GM19455 (cell line): ENCODE data around the gene DHRS7.

Source experiments
- ATAC-seq: cut with Tn5 transposase; IDR thresholded peaks from one replicate; pipeline ENCODE4 v1.9.1; 2021; ENCODE audit not compliant: unreplicated experiment

DHRS7 gene

GRCh38 chr14:60164712-60165546 lies at the start of gene DHRS7:
Gene DHRS7 (minus strand): TSS chr14:60165398. CDS start chr14:60165309, 89 bp downstream.
- ATAC-seq = peak; percentile 89

- ATAC-seq = no peak
Observed at GRCh38 chr14:60214415-60215126, 49.4 kb upstream of the DHRS7 start.

GRCh38 chr14:60214003-60214402 lies 48.8 kb upstream of the DHRS7 start:
- ATAC-seq = no peak

GRCh38 chr14:60212503-60213371 lies 47.5 kb upstream of the DHRS7 start:
- ATAC-seq = peak; percentile 94

- ATAC-seq = no peak
Observed at GRCh38 chr14:60211153-60211552, 46.0 kb upstream of the DHRS7 start.

GRCh38 chr14:60210703-60211102 lies 45.5 kb upstream of the DHRS7 start:
- ATAC-seq = no peak

- no peak for ATAC-seq
Observed at GRCh38 chr14:60206837-60207533, 41.8 kb upstream of the DHRS7 start.

GRCh38 chr14:60206249-60206670 lies 41.1 kb upstream of the DHRS7 start:
- ATAC-seq = no peak

GRCh38 chr14:60204843-60205774 lies 39.9 kb upstream of the DHRS7 start:
- peak; percentile 66 for ATAC-seq

- peak; percentile 79 for ATAC-seq
Observed at GRCh38 chr14:60204104-60204842, 39.1 kb upstream of the DHRS7 start.

- ATAC-seq = no peak
Observed at GRCh38 chr14:60199321-60199720, 34.1 kb upstream of the DHRS7 start.

GRCh38 chr14:60197629-60198303 lies 32.6 kb upstream of the DHRS7 start:
- no peak for ATAC-seq

GRCh38 chr14:60196291-60196690 lies 31.1 kb upstream of the DHRS7 start:
- no peak for ATAC-seq

- peak; percentile 53 for ATAC-seq
Observed at GRCh38 chr14:60195179-60195810, 30.1 kb upstream of the DHRS7 start.

- no peak for ATAC-seq
Observed at GRCh38 chr14:60189923-60190840, 25.0 kb upstream of the DHRS7 start.

GRCh38 chr14:60188696-60189095 lies 23.5 kb upstream of the DHRS7 start:
- no peak for ATAC-seq

GRCh38 chr14:60188115-60188514 lies 22.9 kb upstream of the DHRS7 start:
- no peak for ATAC-seq
